Smooth muscle cell (in vitro differentiated cells): Measurements from ENCODE around the gene CADPS. TPM values are rescaled to one million over a fixed set of nuclear protein-coding genes. Genes with fewer than 3 reads are reported as not detected.

Experiments
- DNase-seq: peaks from one replicate; lab custom pipeline; 2025; ENCODE audit not compliant: unreplicated experiment; lab: John Stamatoyannopoulos, UW
- H2AFZ ChIP-seq: fragments of 200-600 bp; sonication (generic); 2 replicates; pipeline ENCODE4 v1.6.0; 2016; ENCODE audit warnings: antibody characterized with exemption, low read depth, mild to moderate bottlenecking
- H3F3A ChIP-seq: fragments of 200-600 bp; sonication (generic); 2 replicates; pipeline ENCODE4 v1.6.0; 2017; ENCODE audit warnings: antibody characterized with exemption, low read depth
- H3K27ac ChIP-seq: fragments of 200-600 bp; sonication (generic); 2 replicates; pipeline ENCODE4 v1.5.1; 2016; ENCODE audit warnings: low read depth, mild to moderate bottlenecking
- H3K27me3 ChIP-seq: fragments of 200-600 bp; sonication (generic); 2 replicates; pipeline ENCODE4 v1.6.1; 2016; ENCODE audit warnings: low read depth, mild to moderate bottlenecking
- H3K36me3 ChIP-seq: fragments of 200-600 bp; sonication (generic); 2 replicates; pipeline ENCODE4 v1.5.1; 2016; ENCODE audit warnings: low read depth
- H3K4me1 ChIP-seq: fragments of 200-600 bp; sonication (generic); 2 replicates; pipeline ENCODE4 v1.5.1; 2016; ENCODE audit warnings: low read depth
- H3K4me2 ChIP-seq: fragments of 200-600 bp; sonication (generic); 2 replicates; pipeline ENCODE4 v1.6.0; 2016; ENCODE audit warnings: mild to moderate bottlenecking
- H3K4me3 ChIP-seq: fragments of 200-600 bp; sonication (generic); 2 replicates; pipeline ENCODE4 v1.5.1; 2016; ENCODE audit warnings: mild to moderate bottlenecking
- H3K79me2 ChIP-seq: fragments of 200-600 bp; sonication (generic); 2 replicates; pipeline ENCODE4 v1.6.0; 2016; ENCODE audit warnings: low read depth, mild to moderate bottlenecking
- H3K9ac ChIP-seq: fragments of 200-600 bp; sonication (generic); 2 replicates; pipeline ENCODE4 v1.6.0; 2016; ENCODE audit warnings: low read depth
- H3K9me3 ChIP-seq: fragments of 200-600 bp; sonication (generic); replicated peaks from 2 replicates; pipeline ENCODE4 v1.5.1; 2016; ENCODE audit warnings: low read depth
- H4K20me1 ChIP-seq: fragments of 200-600 bp; sonication (generic); 2 replicates; pipeline ENCODE4 v1.6.0; 2016; ENCODE audit warnings: low read depth
- WGBS: methylation state at CpG from one replicate; pipeline ENCODE4 v1.1.7; 2016; ENCODE audit warnings: low lambda C conversion rate; 5-methylcytosine and 5-hydroxymethylcytosine counted together
- polyA plus RNA-seq: library from polyadenylated mRNA; unstranded; fragments of >200 nt; fragmentation: Nextera tagmentation; extraction: Ambion mirVana; gene quantifications from 2 replicates; pipeline ENCODE4 v1.2.1, GENCODE V29; 2016
- total RNA-seq: library from RNA; depleted of rRNA; stranded (reverse); fragments of >200 nt; gene quantifications from 2 replicates; pipeline ENCODE4 v1.2.3, GENCODE V29; 2014
- TF ChIP-seq, protein P1 (sequence below): fragments of 200-600 bp; sonication (generic); IDR thresholded peaks from 2 replicates; pipeline ENCODE4 v1.5.1; 2017; ENCODE audit warnings: borderline replicate concordance, mild to moderate bottlenecking, antibody characterized with exemption; ENCODE audit not compliant: insufficient read depth, poor library complexity, severe bottlenecking

The CADPS gene
- total and polyA plus RNA-seq, 2 experiments from 2014 or later = 4.4 to 38.4 TPM

DNA sequence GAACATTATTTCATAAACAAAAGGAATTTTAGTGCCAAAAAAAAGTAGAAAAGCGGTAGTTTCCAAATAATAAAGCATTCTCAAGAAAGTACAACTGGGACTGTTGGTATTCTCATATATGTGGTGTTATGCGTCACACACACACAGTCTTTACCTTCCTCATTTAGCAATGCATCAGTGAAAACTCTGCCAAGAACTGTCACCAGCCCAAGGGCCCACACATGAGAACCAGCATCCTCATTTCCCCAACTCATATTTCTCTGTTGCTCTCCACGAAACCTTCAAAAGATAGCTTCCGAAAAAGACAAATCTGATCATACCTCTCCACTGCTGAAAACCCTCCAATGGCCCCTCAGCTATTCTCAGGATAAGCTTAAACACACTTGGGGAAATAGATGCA, 150.7 kb downstream of the CADPS start:
- no peaks in the 10 kb centered on the region for H4K20me1 ChIP-seq
- no peak overlapping the region for H2AFZ ChIP-seq
- TF ChIP-seq, protein P1, sequence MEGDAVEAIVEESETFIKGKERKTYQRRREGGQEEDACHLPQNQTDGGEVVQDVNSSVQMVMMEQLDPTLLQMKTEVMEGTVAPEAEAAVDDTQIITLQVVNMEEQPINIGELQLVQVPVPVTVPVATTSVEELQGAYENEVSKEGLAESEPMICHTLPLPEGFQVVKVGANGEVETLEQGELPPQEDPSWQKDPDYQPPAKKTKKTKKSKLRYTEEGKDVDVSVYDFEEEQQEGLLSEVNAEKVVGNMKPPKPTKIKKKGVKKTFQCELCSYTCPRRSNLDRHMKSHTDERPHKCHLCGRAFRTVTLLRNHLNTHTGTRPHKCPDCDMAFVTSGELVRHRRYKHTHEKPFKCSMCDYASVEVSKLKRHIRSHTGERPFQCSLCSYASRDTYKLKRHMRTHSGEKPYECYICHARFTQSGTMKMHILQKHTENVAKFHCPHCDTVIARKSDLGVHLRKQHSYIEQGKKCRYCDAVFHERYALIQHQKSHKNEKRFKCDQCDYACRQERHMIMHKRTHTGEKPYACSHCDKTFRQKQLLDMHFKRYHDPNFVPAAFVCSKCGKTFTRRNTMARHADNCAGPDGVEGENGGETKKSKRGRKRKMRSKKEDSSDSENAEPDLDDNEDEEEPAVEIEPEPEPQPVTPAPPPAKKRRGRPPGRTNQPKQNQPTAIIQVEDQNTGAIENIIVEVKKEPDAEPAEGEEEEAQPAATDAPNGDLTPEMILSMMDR = no peak

DNA sequence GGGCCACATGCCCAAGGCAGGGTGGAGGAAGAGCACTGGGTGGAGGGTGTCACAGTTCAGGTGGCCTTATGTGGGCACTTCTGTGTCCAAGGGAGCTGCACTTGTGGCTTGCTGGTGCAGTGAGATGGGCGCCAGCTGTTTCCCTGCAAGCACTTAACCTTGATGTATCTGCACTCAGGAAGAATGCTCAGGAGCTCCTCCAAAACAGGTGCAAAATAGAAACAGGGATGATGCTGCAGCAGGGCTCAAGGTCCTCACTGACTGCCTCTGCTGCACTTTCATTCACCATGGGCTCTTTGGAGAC, 151.3 kb downstream of the CADPS start:
- Histone ChIP-seq H3K9ac (no peak overlapping the region), H3F3A (no peaks in the 10 kb centered on the region), H2AFZ (no peak overlapping the region), H3K79me2 (no peaks in the 10 kb centered on the region), H3K4me2 (no peak overlapping the region), H3K27ac (no peak overlapping the region), H3K9me3 (no peaks in the 10 kb centered on the region), H3K36me3 (no peaks in the 10 kb centered on the region), H3K4me1 (peaks cover 23% of the 10 kb centered on the region), H3K4me3 (no peak overlapping the region), H4K20me1 (no peaks in the 10 kb centered on the region), H3K27me3 (no peaks in the 10 kb centered on the region)
- DNase-seq = no peak
- TF ChIP-seq, protein P1 = no peak
- 100% methylated on average over 1 of the region's 1 CpG for WGBS

More for the DNA sequence above, 150.7 kb downstream of the CADPS start:
- Histone ChIP-seq H3K9me3 (no peaks in the 10 kb centered on the region), H3K4me3 (no peak overlapping the region), H3K36me3 (no peaks in the 10 kb centered on the region), H3K4me1 (peaks cover 21% of the 10 kb centered on the region), H3K27me3 (no peaks in the 10 kb centered on the region), H3K79me2 (no peaks in the 10 kb centered on the region), H3F3A (no peaks in the 10 kb centered on the region), H3K27ac (no peak overlapping the region), H3K9ac (no peak overlapping the region), H3K4me2 (no peak overlapping the region)
- no peak for DNase-seq
- WGBS = 93% methylated on average over 4 of the region's 4 CpGs

GRCh38 chr3:62723166-62723913, 151.9 kb downstream of the CADPS start:
- H3K27ac ChIP-seq = no peak overlapping the region
- no peak overlapping the region for H3K4me3 ChIP-seq
- H2AFZ ChIP-seq = no peak overlapping the region
- no peak overlapping the region for H3K4me2 ChIP-seq
- H3K9ac ChIP-seq = no peak overlapping the region
- peaks cover 24% of the 10 kb centered on the region for H3K4me1 ChIP-seq
- H4K20me1 ChIP-seq = no peaks in the 10 kb centered on the region
- no peaks in the 10 kb centered on the region for H3K27me3 ChIP-seq
- DNase-seq = no peak
- WGBS = 78% methylated on average over 13 of the region's 13 CpGs
- no peaks in the 10 kb centered on the region for H3F3A ChIP-seq
- TF ChIP-seq, protein P1 = no peak
- H3K36me3 ChIP-seq = no peaks in the 10 kb centered on the region
- H3K79me2 ChIP-seq = no peaks in the 10 kb centered on the region
- H3K9me3 ChIP-seq = no peaks in the 10 kb centered on the region

DNA sequence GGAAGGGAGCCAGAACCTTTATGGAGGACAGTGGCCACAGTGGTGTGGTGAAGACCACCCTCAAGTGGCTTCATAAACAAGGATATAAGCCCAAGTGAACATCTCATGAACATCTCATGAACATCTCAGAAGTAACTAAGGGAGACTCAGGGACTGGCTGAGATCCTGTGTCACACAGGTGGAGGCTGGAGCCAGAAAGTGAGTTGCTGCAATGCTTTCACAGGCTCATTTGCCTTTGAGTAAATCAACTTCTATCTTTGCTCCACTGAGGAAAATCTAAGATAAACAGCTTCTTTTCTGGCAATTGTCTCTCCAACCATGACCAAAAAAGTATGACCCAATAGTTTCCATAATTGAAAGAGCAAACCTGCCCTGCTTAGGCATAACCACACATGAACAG, 152.9 kb downstream of the CADPS start:
- Histone ChIP-seq H3K27ac (no peak overlapping the region), H3K4me3 (no peak overlapping the region), H2AFZ (no peak overlapping the region), H3K9me3 (no peaks in the 10 kb centered on the region), H3K9ac (no peak overlapping the region), H3K36me3 (no peaks in the 10 kb centered on the region), H3K27me3 (no peaks in the 10 kb centered on the region), H3F3A (no peaks in the 10 kb centered on the region), H3K79me2 (no peaks in the 10 kb centered on the region), H3K4me1 (peaks cover 16% of the 10 kb centered on the region), H3K4me2 (no peak overlapping the region), H4K20me1 (no peaks in the 10 kb centered on the region)
- TF ChIP-seq, protein P1 = no peak
- DNase-seq = no peak
